Endothelial cell of umbilical vein (primary cell): ENCODE measurements around the gene CARD11. TPM values are rescaled to one million over a fixed set of nuclear protein-coding genes. Genes with fewer than 3 reads are reported as not detected.

Experiments used
- BruUV-seq: library from RNA; stranded (reverse); fragments of 400-500 nt; replicated peaks from 2 replicates; lab custom pipeline; 2021; lab: Mats Ljungman, UMichigan
- CTCF ChIA-PET: fragments of 300-600, 350-600 bp; sonication (Branson Sonifier 250); formaldehyde crosslinking; loops from one replicate; lab custom pipeline; 2021; ENCODE audit warnings: antibody characterized with exemption, inconsistent platforms; lab: Charles Lee
- POLR2A ChIA-PET: fragments of 300-600, 350-600 bp; sonication (Branson Sonifier 250); formaldehyde crosslinking; loops from one replicate; lab custom pipeline; 2021; ENCODE audit warnings: antibody characterized with exemption, inconsistent platforms; lab: Charles Lee
- DNase-seq: peaks from one replicate; pipeline ENCODE4 v3.0.0-alpha.2; 2011; ENCODE audit warnings: low read depth, low spot score
- FAIRE-seq: peaks from 2 replicates; lab custom pipeline; 2011; peaks lifted over from hg19 to GRCh38; lab: Jason Lieb, UNC
- H2AFZ ChIP-seq: 2 replicates; pipeline ENCODE4 v1.6.0; 2012; ENCODE audit warnings: low read depth, low read length, control low read depth, inconsistent platforms
- H3K27ac ChIP-seq: 2 replicates; pipeline ENCODE4 v1.5.1; 2011; ENCODE audit warnings: low read depth, mild to moderate bottlenecking, control low read depth, low read length, moderate library complexity; ENCODE audit not compliant: insufficient read depth
- H3K27me3 ChIP-seq, 2 experiments: 2 replicates each; pipeline versions ENCODE4 v1.6.0 to v1.6.1; 2011; ENCODE audit warnings: low read length in 2 of 2, mixed read lengths in 1 of 2; ENCODE audit not compliant: control insufficient read depth in 2 of 2, insufficient read depth in 2 of 2
- H3K36me3 ChIP-seq, 2 experiments: 2 replicates in 1 of 2; 3 replicates in 1 of 2; pipeline ENCODE4 v1.5.1; 2011; ENCODE audit warnings: low read length in 2 of 2, mild to moderate bottlenecking in 1 of 2, moderate library complexity in 1 of 2; ENCODE audit not compliant: control insufficient read depth in 2 of 2, insufficient read depth in 2 of 2; ENCODE audit errors: extremely low read depth in 1 of 2
- H3K4me1 ChIP-seq: 3 replicates; pipeline ENCODE4 v1.5.1; 2011; ENCODE audit warnings: mild to moderate bottlenecking, low read length; ENCODE audit not compliant: control insufficient read depth, insufficient read depth; ENCODE audit errors: extremely low read depth
- H3K4me2 ChIP-seq: 2 replicates; pipeline ENCODE4 v1.6.1; 2011; ENCODE audit warnings: low read length, control low read depth, mixed read lengths; ENCODE audit not compliant: insufficient read depth
- H3K4me3 ChIP-seq, 3 experiments: fragments of 200-600 bp in 1 of 3; sonication (generic), shearing (Covaris generic) in 1 of 3; replicated peaks in 1 of 3; 2 replicates each; pipeline ENCODE4 v1.5.1; 2011 to 2016; ENCODE audit warnings: control low read depth in 3 of 3, low read length in 3 of 3, mild to moderate bottlenecking in 2 of 3, inconsistent platforms in 1 of 3, low read depth in 1 of 3, moderate library complexity in 1 of 3; ENCODE audit not compliant: insufficient read depth in 1 of 3
- H3K79me2 ChIP-seq: 2 replicates; pipeline ENCODE4 v1.6.0; 2012; ENCODE audit warnings: low read length, inconsistent platforms; ENCODE audit not compliant: control insufficient read depth, insufficient read depth
- H3K9ac ChIP-seq: replicated peaks from 2 replicates; pipeline ENCODE3; 2011; ENCODE audit warnings: low read length, control low read depth; ENCODE audit not compliant: insufficient read depth; ENCODE audit errors: extremely low read depth
- H3K9me1 ChIP-seq: replicated peaks from 3 replicates; pipeline ENCODE4 v1.6.0; 2011; ENCODE audit warnings: mild to moderate bottlenecking, low read length; ENCODE audit not compliant: control insufficient read depth, insufficient read depth; ENCODE audit errors: extremely low read depth
- H3K9me3 ChIP-seq: replicated peaks from 2 replicates; pipeline ENCODE4 v1.5.1; 2012; ENCODE audit warnings: low read length, inconsistent platforms; ENCODE audit not compliant: control insufficient read depth, insufficient read depth
- H4K20me1 ChIP-seq: replicated peaks from 2 replicates; pipeline ENCODE3; 2011; ENCODE audit warnings: mild to moderate bottlenecking, low read length; ENCODE audit not compliant: control insufficient read depth, insufficient read depth; ENCODE audit errors: extremely low read depth
- EZH2 ChIP-seq: IDR thresholded peaks from 2 replicates; pipeline ENCODE4 v1.6.1; 2012; ENCODE audit warnings: borderline replicate concordance, low read depth, mild to moderate bottlenecking, moderate library complexity, low read length, inconsistent platforms; ENCODE audit not compliant: severe bottlenecking
- FOS ChIP-seq: IDR thresholded peaks from 2 replicates; pipeline ENCODE4 v1.6.1; 2011; ENCODE audit warnings: mild to moderate bottlenecking, low read length, moderate library complexity, borderline replicate concordance; ENCODE audit not compliant: insufficient read depth
- GATA2 ChIP-seq: IDR thresholded peaks from 2 replicates; pipeline ENCODE4 v1.7.0; 2011; ENCODE audit warnings: low read depth, mild to moderate bottlenecking, moderate library complexity, mixed read lengths, low read length; ENCODE audit not compliant: insufficient read length, insufficient read depth
- JUN ChIP-seq: IDR thresholded peaks from 2 replicates; pipeline ENCODE4 v1.6.1; 2011; ENCODE audit warnings: borderline replicate concordance, low read depth; ENCODE audit not compliant: insufficient read length, insufficient read depth
- MYC ChIP-seq: IDR thresholded peaks from one replicate; pipeline ENCODE4 v1.6.1; 2011; ENCODE audit warnings: mild to moderate bottlenecking, low read depth, low read length
- POLR2A ChIP-seq: IDR thresholded peaks from 2 replicates; pipeline ENCODE4 v1.6.1; 2012; ENCODE audit warnings: low read depth, mild to moderate bottlenecking, control low read depth, low read length
- POLR2AphosphoS5 ChIP-seq: IDR thresholded peaks from 2 replicates; pipeline ENCODE4 v1.6.1; 2012; ENCODE audit warnings: low read depth, mild to moderate bottlenecking, control low read depth, low read length, moderate library complexity; ENCODE audit not compliant: insufficient read depth
- dilution Hi-C: fragments of 300-500 bp; cut with MboI; formaldehyde crosslinking; loops from one replicate; pipeline ENCODE4 v1.15.0; 2019; ENCODE audit warnings: low sequenced_read_pairs; ENCODE audit not compliant: extremely low pct_ligation_motif_present
- intact Hi-C: fragments of 100-400 bp; cut with micrococcal nuclease; formaldehyde crosslinking; loops from one replicate; pipeline ENCODE4 v1.10.0; 2022
- polyA plus RNA-seq, 4 experiments: library from polyadenylated mRNA; depleted of rRNA in 3 of 4; stranded (reverse) in 3 of 4; unstranded in 1 of 4; fragments of >200 nt; gene quantifications; 2 replicates each; pipeline versions ENCODE4 v1.2.1 to v1.2.3, GENCODE V29; 2011 to 2012; ENCODE audit warnings: missing spikeins in 1 of 4
- total RNA-seq: library from RNA; stranded (reverse); gene quantifications from 2 replicates; pipeline ENCODE4 v1.2.3, GENCODE V29; 2021
- TF ChIP-seq, protein P1 (sequence below): IDR thresholded peaks from 2 replicates; pipeline ENCODE4 v1.6.1; 2011; ENCODE audit not compliant: insufficient read depth, insufficient read length
- TF ChIP-seq, protein P2 (sequence below), 2 donors: IDR thresholded peaks; 1 replicate in 1 of 2; 2 replicates in 1 of 2; pipeline ENCODE4 v1.5.1; 2011; ENCODE audit warnings: low read length in 2 of 2, mild to moderate bottlenecking in 2 of 2, moderate library complexity in 2 of 2, control low read depth in 1 of 2, inconsistent platforms in 1 of 2, low read depth in 1 of 2; ENCODE audit not compliant: insufficient read depth in 1 of 2; ENCODE audit errors: extremely low read depth in 1 of 2

Gene CARD11
- total and polyA plus RNA-seq, 2 donors (not counting 3 experiments of a cell fraction or from before 2014, with no cell fraction given) = 20.4 to 41.8 TPM

DNA sequence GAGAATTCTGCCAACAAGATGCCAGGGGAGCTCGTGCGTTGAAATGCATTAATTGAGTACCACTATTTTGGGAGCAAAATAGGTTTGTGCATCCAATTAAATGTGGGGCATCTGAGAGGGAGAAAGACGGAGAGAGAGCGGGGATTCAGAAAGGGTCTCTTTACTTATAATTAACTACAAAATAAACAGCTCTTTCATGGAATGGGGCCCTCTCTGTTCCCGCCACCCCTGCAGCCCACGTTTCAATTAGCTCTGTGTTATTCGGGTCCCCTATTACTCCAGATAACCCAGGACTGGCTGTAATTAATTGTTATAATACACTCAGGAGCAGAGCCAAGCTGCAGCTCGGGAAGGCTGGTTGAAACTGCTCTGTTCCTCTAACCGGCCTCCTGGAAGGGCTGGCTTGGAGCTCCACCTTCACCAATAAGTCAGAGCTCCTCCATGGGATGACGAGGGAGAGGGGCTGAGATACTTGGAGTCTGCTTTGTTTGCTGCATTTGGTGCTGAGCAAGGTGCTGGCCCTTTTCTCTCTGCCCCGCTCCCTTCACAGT is 67.8 kb downstream of the CARD11 start:
- TF ChIP-seq FOS (no peak), POLR2AphosphoS5 (no peak), EZH2 (no peak), POLR2A (no peak), MYC (no peak), JUN (no peak), GATA2 (no peak)
- TF ChIP-seq, protein P1, sequence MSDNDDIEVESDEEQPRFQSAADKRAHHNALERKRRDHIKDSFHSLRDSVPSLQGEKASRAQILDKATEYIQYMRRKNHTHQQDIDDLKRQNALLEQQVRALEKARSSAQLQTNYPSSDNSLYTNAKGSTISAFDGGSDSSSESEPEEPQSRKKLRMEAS = no peak
- TF ChIP-seq, protein P2, sequence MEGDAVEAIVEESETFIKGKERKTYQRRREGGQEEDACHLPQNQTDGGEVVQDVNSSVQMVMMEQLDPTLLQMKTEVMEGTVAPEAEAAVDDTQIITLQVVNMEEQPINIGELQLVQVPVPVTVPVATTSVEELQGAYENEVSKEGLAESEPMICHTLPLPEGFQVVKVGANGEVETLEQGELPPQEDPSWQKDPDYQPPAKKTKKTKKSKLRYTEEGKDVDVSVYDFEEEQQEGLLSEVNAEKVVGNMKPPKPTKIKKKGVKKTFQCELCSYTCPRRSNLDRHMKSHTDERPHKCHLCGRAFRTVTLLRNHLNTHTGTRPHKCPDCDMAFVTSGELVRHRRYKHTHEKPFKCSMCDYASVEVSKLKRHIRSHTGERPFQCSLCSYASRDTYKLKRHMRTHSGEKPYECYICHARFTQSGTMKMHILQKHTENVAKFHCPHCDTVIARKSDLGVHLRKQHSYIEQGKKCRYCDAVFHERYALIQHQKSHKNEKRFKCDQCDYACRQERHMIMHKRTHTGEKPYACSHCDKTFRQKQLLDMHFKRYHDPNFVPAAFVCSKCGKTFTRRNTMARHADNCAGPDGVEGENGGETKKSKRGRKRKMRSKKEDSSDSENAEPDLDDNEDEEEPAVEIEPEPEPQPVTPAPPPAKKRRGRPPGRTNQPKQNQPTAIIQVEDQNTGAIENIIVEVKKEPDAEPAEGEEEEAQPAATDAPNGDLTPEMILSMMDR (IDR thresholded peaks at IDR 0.05; ENCODE audit: extremely low read depth in 1 of 2, insufficient read depth in 1 of 2, low read depth in 1 of 2, low read length in 2 of 2) = no peak
- no peak overlapping the region for H3K4me3 ChIP-seq
- no peaks in the 10 kb centered on the region for H4K20me1 ChIP-seq
- intact Hi-C loops (no loop called here), dilution Hi-C loops (no loop called here)
- no peaks in the 10 kb centered on the region for H3K79me2 ChIP-seq
- no peak overlapping the region for H3K9ac ChIP-seq
- peaks cover 0 to 1% of the 10 kb centered on the region in 2 experiments for H3K36me3 ChIP-seq
- no peak for DNase-seq
- CTCF ChIA-PET = interaction anchor here (0.6 to 0.8 kb wide), 2 partner anchors 13 to 1014 kb away, joined by 3 read pairs; no protein-coding TSS in a partner anchor
- H3K9me3 ChIP-seq = no peaks in the 10 kb centered on the region
- H3K4me1 ChIP-seq = no peaks in the 10 kb centered on the region
- H3K9me1 ChIP-seq = no peaks in the 10 kb centered on the region
- FAIRE-seq = no peak
- no peak overlapping the region for H3K27ac ChIP-seq
- H3K27me3 ChIP-seq = no peaks in the 10 kb centered on the region
- H2AFZ ChIP-seq = no peak overlapping the region
- POLR2A ChIA-PET = no interaction called here
- no peak overlapping the region for H3K4me2 ChIP-seq
- no TSS peak for BruUV-seq
